Measurements from ENCODE around the gene CPA1. TPM values are rescaled to one million over a fixed set of nuclear protein-coding genes. Genes with fewer than 3 reads are reported as not detected.

Gene CPA1
- total and polyA plus RNA-seq, 2 of the 4 experiments (the other 2 are of a cell fraction): not detected

DNA sequence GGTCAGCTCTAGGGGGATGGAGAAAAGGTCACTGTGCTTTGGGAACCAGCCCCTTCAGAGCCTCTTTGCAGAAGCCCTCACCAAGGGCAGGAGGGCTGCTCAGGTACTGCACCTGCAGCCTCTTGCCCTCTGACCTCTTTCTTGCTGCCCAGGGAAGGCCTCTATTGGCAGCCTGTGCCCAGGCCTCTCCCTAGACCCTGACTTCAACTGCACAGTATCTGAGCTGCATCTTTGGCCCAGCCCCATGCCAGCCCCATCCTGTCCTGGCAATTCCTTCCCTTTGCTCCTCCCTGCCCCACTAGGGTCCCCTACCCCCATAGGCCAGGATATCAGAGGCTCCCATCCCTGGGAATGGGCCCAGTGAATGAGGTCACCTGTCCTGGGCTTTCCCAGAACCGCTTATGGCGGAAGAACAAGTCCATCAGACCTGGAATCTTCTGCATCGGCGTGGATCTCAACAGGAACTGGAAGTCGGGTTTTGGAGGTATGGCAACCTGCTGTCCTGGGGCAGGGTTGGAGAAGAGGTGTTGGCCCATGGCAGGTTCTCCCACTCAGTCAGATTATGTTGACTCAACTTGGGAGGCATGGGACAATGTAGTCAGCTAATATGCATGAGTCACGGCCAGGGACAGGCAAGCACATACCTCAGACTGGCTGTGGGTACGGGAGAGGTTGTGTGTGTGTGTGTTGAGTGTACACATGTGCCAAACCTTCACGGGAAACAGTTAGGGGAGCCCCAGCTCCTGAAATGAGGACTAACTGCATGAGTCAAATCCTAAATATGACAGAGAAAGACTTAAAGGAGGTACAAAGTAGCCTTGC is 17.1 kb upstream of the CPA1 start (continued):
- TF ChIP-seq, protein P1, sequence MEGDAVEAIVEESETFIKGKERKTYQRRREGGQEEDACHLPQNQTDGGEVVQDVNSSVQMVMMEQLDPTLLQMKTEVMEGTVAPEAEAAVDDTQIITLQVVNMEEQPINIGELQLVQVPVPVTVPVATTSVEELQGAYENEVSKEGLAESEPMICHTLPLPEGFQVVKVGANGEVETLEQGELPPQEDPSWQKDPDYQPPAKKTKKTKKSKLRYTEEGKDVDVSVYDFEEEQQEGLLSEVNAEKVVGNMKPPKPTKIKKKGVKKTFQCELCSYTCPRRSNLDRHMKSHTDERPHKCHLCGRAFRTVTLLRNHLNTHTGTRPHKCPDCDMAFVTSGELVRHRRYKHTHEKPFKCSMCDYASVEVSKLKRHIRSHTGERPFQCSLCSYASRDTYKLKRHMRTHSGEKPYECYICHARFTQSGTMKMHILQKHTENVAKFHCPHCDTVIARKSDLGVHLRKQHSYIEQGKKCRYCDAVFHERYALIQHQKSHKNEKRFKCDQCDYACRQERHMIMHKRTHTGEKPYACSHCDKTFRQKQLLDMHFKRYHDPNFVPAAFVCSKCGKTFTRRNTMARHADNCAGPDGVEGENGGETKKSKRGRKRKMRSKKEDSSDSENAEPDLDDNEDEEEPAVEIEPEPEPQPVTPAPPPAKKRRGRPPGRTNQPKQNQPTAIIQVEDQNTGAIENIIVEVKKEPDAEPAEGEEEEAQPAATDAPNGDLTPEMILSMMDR (conservative IDR thresholded peaks at IDR 0.05; ENCODE audit: low read depth, low read length): 0 out of 2 replicates have a peak, but pooled peaks have one; percentile 23

GRCh38 chr7:130364451-130364850 is 15.8 kb upstream of the CPA1 start:
- Histone ChIP-seq H3K27me3 (ENCODE audit: control insufficient read depth, insufficient read depth, low read length) (no peaks in the 10 kb centered on the region), H3K9me1 (ENCODE audit: insufficient read depth, low read length) (peaks cover 36% of the 10 kb centered on the region), H2AFZ (replicated peaks; ENCODE audit: low read length, poor library complexity) (peak overlapping the region; percentile 26), H3K56ac (ENCODE audit: extremely low read depth, insufficient read depth, low read length) (peak overlapping the region; percentile 1; the same call in 1 of the 2 replicates), H3K23ac (ENCODE audit: low read depth, low read length) (peak overlapping the region; percentile 49), H4K8ac (ENCODE audit: low read depth in 2 of 2, low read length in 2 of 2) (peak overlapping the region; percentile 59 to 74), H2BK5ac (ENCODE audit: low read depth, low read length, poor library complexity, severe bottlenecking) (peak overlapping the region; percentile 96), H4K91ac (ENCODE audit: insufficient read depth, low read depth, low read length) (peak overlapping the region; percentile 93), H3K9me3 (ENCODE audit: control insufficient read depth, insufficient read depth, low read length) (peaks cover 4% of the 10 kb centered on the region), H2AK9ac (replicated peaks; ENCODE audit: low read depth, low read length, poor library complexity) (peak overlapping the region; percentile 75), H3K9ac (ENCODE audit: low read depth, low read length) (no peak overlapping the region), H2BK20ac (ENCODE audit: low read depth, low read length) (peak overlapping the region; percentile 96), H3K4me1 (ENCODE audit: control insufficient read depth, insufficient read depth, low read length) (peaks cover 36% of the 10 kb centered on the region), H4K20me1 (ENCODE audit: insufficient read depth, low read length) (no peaks in the 10 kb centered on the region), H3K4ac (ENCODE audit: low read depth, low read length) (peak overlapping the region; percentile 92), H2BK15ac (ENCODE audit: low read depth, low read length) (peak overlapping the region; percentile 90; the same call in 1 of the 3 replicates), H3K14ac (replicated peaks; ENCODE audit: low read depth, low read length) (peak overlapping the region; percentile 95), H3K79me1 (ENCODE audit: low read depth in 1 of 2, low read length in 2 of 2) (peaks cover 0 to 7% of the 10 kb centered on the region in 2 experiments; a peak in 1 of 4 replicates), H2AK5ac (ENCODE audit: low read depth, low read length) (peak overlapping the region; percentile 95), H2BK120ac (ENCODE audit: low read depth, low read length) (peak overlapping the region; percentile 98), H3K36me3 (ENCODE audit: control insufficient read depth, insufficient read depth, low read length) (no peaks in the 10 kb centered on the region), H3K18ac (ENCODE audit: low read depth, low read length) (peak overlapping the region; percentile 86), H4K5ac (ENCODE audit: low read depth, low read length) (peak overlapping the region; percentile 81), H3K4me3 (ENCODE audit: insufficient read depth, low read depth, low read length) (no peak overlapping the region), H3K4me2 (ENCODE audit: low read depth, low read length) (no peak overlapping the region), H3K27ac (ENCODE audit: insufficient read depth, low read length) (peak overlapping the region; percentile 61)
- in situ Hi-C loops (cut with MboI; ENCODE audit: low sequenced_read_pairs) (no loop called here), intact Hi-C loops (cut with micrococcal nuclease) (no loop called here), dilution Hi-C loops (cut with HindIII; ENCODE audit: low sequenced_read_pairs, unreplicated experiment) (no loop called here)
- ChIA-PET CTCF (no interaction called here), POLR2A (ENCODE audit: unreplicated experiment) (no interaction called here)
- DNase-seq: no peak
- WGBS, 2 experiments (ENCODE audit: extremely low coverage in 2 of 2, insufficient read length in 1 of 2): 93% methylated on average over 2 of the region's 4 CpGs; no CpG with 5 or more reads in 1 of the 2 experiments
- BruUV-seq (replicated peaks): no TSS peak
- TF ChIP-seq RAD21 (IDR thresholded peaks at IDR 0.05; ENCODE audit: low read length): no peak
- no peak for TF ChIP-seq POLR2A (IDR thresholded peaks at IDR 0.05; ENCODE audit: low read depth, low read length)
- TF ChIP-seq CEBPB (IDR thresholded peaks at IDR 0.05; ENCODE audit: low read depth, low read length): no peak
- no peak for TF ChIP-seq MAZ (IDR thresholded peaks at IDR 0.05; ENCODE audit: borderline replicate concordance, low read depth, low read length)
- no peak for ATAC-seq (ENCODE audit: low read depth)

Data from IMR-90 (cell line).